ENCODE measurements around the gene ACSM3. TPM values are rescaled to one million over a fixed set of nuclear protein-coding genes. Genes with fewer than 3 reads are reported as not detected.
"Not testable (repeated sequence)": the region's sequence is repeated elsewhere in the genome, so short reads cannot be mapped to it uniquely, and the experiment has no call there.

ACSM3 gene
- total and polyA plus RNA-seq, 5 experiments from 2014 or later, result 7.9 to 15.7 (median 14.8) TPM

GRCh38 chr16:20791923-20792612 is 28.3 kb downstream of the ACSM3 start:
- H3K4me3 Mint-ChIP-seq, result no peak overlapping the region
- no peaks in the 10 kb centered on the region for H3K27me3 Mint-ChIP-seq
- H3K27ac Mint-ChIP-seq, result no peak overlapping the region
- H3K4me1 Mint-ChIP-seq, result no peaks in the 10 kb centered on the region
- ATAC-seq, result no peak
- DNase-seq, result no peak
- POLR2A ChIA-PET, result interaction anchor here (0.6 kb wide), 1 partner anchor 65 kb away, joined by 3 read pairs; no protein-coding TSS in a partner anchor
- no peaks in the 10 kb centered on the region for H3K9me3 Mint-ChIP-seq
- peaks cover 0 to 16% (median 7%) of the 10 kb centered on the region in 3 donors for H3K36me3 Mint-ChIP-seq

GRCh38 chr16:20798364-20798763 is 34.5 kb downstream of the ACSM3 start:
- no peak for DNase-seq
- POLR2A ChIA-PET, result no interaction called here
- Mint-ChIP-seq H3K27ac (peak overlapping the region in 3 of 10 donors; percentile 44 to 82 (median 48)), H3K4me1 (peaks cover 0 to 14% (median 10%) of the 10 kb centered on the region in 4 donors), H3K9me3 (no peaks in the 10 kb centered on the region), H3K27me3 (no peaks in the 10 kb centered on the region), H3K36me3 (peaks cover 0 to 7% (median 0%) of the 10 kb centered on the region in 3 donors), H3K4me3 (no peak overlapping the region)
- no peak for ATAC-seq

- H3K9me3 Mint-ChIP-seq, result no peaks in the 10 kb centered on the region
- no peak for ATAC-seq
- DNase-seq, result peak in 3 of 10 donors; percentile 22 to 48 (median 34)
- H3K4me1 Mint-ChIP-seq, result peaks cover 0 to 14% (median 10%) of the 10 kb centered on the region in 4 donors
- H3K36me3 Mint-ChIP-seq, result peaks cover 0 to 7% (median 0%) of the 10 kb centered on the region in 3 donors
- POLR2A ChIA-PET, result no interaction called here
- no peaks in the 10 kb centered on the region for H3K27me3 Mint-ChIP-seq
- no peak overlapping the region for H3K27ac Mint-ChIP-seq
- H3K4me3 Mint-ChIP-seq, result no peak overlapping the region
Measured at GRCh38 chr16:20799599-20799998, 35.8 kb downstream of the ACSM3 start.

- no peak for DNase-seq
- H3K36me3 Mint-ChIP-seq, result peaks cover 0 to 7% (median 0%) of the 10 kb centered on the region in 3 donors
Measured at GRCh38 chr16:20801278-20801677, 37.5 kb downstream of the ACSM3 start.

GRCh38 chr16:20803192-20803560 is 39.4 kb downstream of the ACSM3 start:
- Mint-ChIP-seq H3K4me1 (peaks cover 7 to 33% (median 26%) of the 10 kb centered on the region in 4 donors), H3K36me3 (no peaks in the 10 kb centered on the region), H3K9me3 (no peaks in the 10 kb centered on the region), H3K27ac (peak overlapping the region in 1 of 10 donors; percentile 81), H3K4me3 (no peak overlapping the region), H3K27me3 (no peaks in the 10 kb centered on the region)
- DNase-seq (no peak), ATAC-seq (no peak)
- POLR2A ChIA-PET, result no interaction called here

More at GRCh38 chr16:20801278-20801677, 37.5 kb downstream of the ACSM3 start:
- POLR2A ChIA-PET, result no interaction called here
- no peaks in the 10 kb centered on the region for H3K9me3 Mint-ChIP-seq
- H3K4me3 Mint-ChIP-seq, result no peak overlapping the region
- peaks cover under 1 to 23% (median 17%) of the 10 kb centered on the region in 4 donors for H3K4me1 Mint-ChIP-seq
- ATAC-seq, result no peak
- peak overlapping the region in 2 of 10 donors; percentile 8 to 39 for H3K27ac Mint-ChIP-seq
- H3K27me3 Mint-ChIP-seq, result no peaks in the 10 kb centered on the region

GRCh38 chr16:20803561-20804214 is 39.9 kb downstream of the ACSM3 start:
- H3K4me1 Mint-ChIP-seq, result peaks cover 7 to 28% (median 22%) of the 10 kb centered on the region in 4 donors
- H3K36me3 Mint-ChIP-seq, result no peaks in the 10 kb centered on the region

GRCh38 chr16:20805684-20806167 is 41.9 kb downstream of the ACSM3 start:
- ATAC-seq, DNase-seq, H3K9me3 Mint-ChIP-seq, H3K36me3 Mint-ChIP-seq, H3K27me3 Mint-ChIP-seq: not testable (repeated sequence)
- H3K4me3 Mint-ChIP-seq, result peak overlapping the region; percentile 91 to 99 (median 98)
- POLR2A ChIA-PET, result interaction anchor here (1.2 kb wide), 1 partner anchor 39 kb away, joined by 4 read pairs; no protein-coding TSS in a partner anchor
- peaks cover 7 to 27% (median 18%) of the 10 kb centered on the region in 4 donors for H3K4me1 Mint-ChIP-seq
- H3K27ac Mint-ChIP-seq, result peak overlapping the region; percentile 53 to 97 (median 93)

More at GRCh38 chr16:20803561-20804214, 39.9 kb downstream of the ACSM3 start:
- Mint-ChIP-seq H3K27me3 (no peaks in the 10 kb centered on the region), H3K9me3 (no peaks in the 10 kb centered on the region), H3K27ac (peak overlapping the region in 3 of 10 donors; percentile 25 to 81 (median 42)), H3K4me3 (no peak overlapping the region)
- POLR2A ChIA-PET, result interaction anchor here (0.6 kb wide), 2 partner anchors 32 to 85 kb away, joined by 4 read pairs; no protein-coding TSS in a partner anchor
- DNase-seq, result no peak
- no peak for ATAC-seq

- Mint-ChIP-seq H3K36me3 (no peaks in the 10 kb centered on the region), H3K27ac (peak within 1 kb of the TSS; percentile 85 to 97 (median 93)), H3K4me1 (peaks cover 7 to 27% (median 18%) of the 10 kb centered on the region in 4 donors), H3K4me3 (peak within 1 kb of the TSS; percentile 91 to 99 (median 98)), H3K9me3 (no peaks in the 10 kb centered on the region), H3K27me3 (peaks cover 0 to 4% (median 0%) of the 10 kb centered on the region in 5 donors)
- DNase-seq (peak; percentile 50 to 84 (median 66)), ATAC-seq (peak; percentile 90 to 94)
- POLR2A ChIA-PET, result interaction anchor here (1.2 kb wide), 1 partner anchor 38 kb away, joined by 4 read pairs; no protein-coding TSS in a partner anchor
Measured at GRCh38 chr16:20806168-20807050, 42.6 kb downstream of the ACSM3 start, which contains the start of the genes ERI2 and REXO5. Gene ERI2 (minus strand): TSS chr16:20806472. CDS start chr16:20806430, 42 bp downstream. Gene REXO5 (plus strand): TSS chr16:20806527. CDS start chr16:20806954, 427 bp downstream.

GRCh38 chr16:20807862-20808261 is 44.0 kb downstream of the ACSM3 start:
- Mint-ChIP-seq H3K27ac (peak overlapping the region in 5 of 10 donors; percentile 35 to 70 (median 41)), H3K4me3 (peak overlapping the region; percentile 46 to 98 (median 92)), H3K9me3 (no peaks in the 10 kb centered on the region), H3K27me3 (peaks cover 0 to 4% (median 0%) of the 10 kb centered on the region in 5 donors), H3K4me1 (peaks cover 7 to 27% (median 18%) of the 10 kb centered on the region in 4 donors), H3K36me3 (no peaks in the 10 kb centered on the region)
- ATAC-seq (no peak), DNase-seq (no peak)
- POLR2A ChIA-PET, result no interaction called here

- DNase-seq (no peak), ATAC-seq (no peak)
- H3K27me3 Mint-ChIP-seq, result peaks cover 0 to 4% (median 0%) of the 10 kb centered on the region in 5 donors
- no peaks in the 10 kb centered on the region for H3K36me3 Mint-ChIP-seq
- POLR2A ChIA-PET, result no interaction called here
- H3K9me3 Mint-ChIP-seq, result no peaks in the 10 kb centered on the region
- H3K27ac Mint-ChIP-seq, result no peak overlapping the region
- no peak overlapping the region for H3K4me3 Mint-ChIP-seq
- peaks cover 1 to 11% (median 6%) of the 10 kb centered on the region in 4 donors for H3K4me1 Mint-ChIP-seq
Measured at GRCh38 chr16:20811889-20812439, 48.1 kb downstream of the ACSM3 start.

GRCh38 chr16:20812510-20812909 is 48.7 kb downstream of the ACSM3 start:
- Mint-ChIP-seq H3K27me3 (peaks cover 0 to 4% (median 0%) of the 10 kb centered on the region in 5 donors), H3K9me3 (no peaks in the 10 kb centered on the region), H3K4me3 (no peak overlapping the region), H3K27ac (peak overlapping the region in 1 of 10 donors; percentile 7), H3K4me1 (peaks cover 0 to 7% (median 5%) of the 10 kb centered on the region in 4 donors), H3K36me3 (no peaks in the 10 kb centered on the region)
- ATAC-seq (no peak), DNase-seq (no peak)
- POLR2A ChIA-PET, result interaction anchor here (0.6 kb wide), 1 partner anchor 70 kb away, joined by 5 read pairs; no protein-coding TSS in a partner anchor

All from naive thymus-derived CD8-positive, alpha-beta T cell (primary cell).